ENCODE data around the gene FGB. TPM values are rescaled to one million over a fixed set of nuclear protein-coding genes. Genes with fewer than 3 reads are reported as not detected.

FGB gene
- total RNA-seq, 1 donor from 2014 or later, result 2.8 TPM

DNA sequence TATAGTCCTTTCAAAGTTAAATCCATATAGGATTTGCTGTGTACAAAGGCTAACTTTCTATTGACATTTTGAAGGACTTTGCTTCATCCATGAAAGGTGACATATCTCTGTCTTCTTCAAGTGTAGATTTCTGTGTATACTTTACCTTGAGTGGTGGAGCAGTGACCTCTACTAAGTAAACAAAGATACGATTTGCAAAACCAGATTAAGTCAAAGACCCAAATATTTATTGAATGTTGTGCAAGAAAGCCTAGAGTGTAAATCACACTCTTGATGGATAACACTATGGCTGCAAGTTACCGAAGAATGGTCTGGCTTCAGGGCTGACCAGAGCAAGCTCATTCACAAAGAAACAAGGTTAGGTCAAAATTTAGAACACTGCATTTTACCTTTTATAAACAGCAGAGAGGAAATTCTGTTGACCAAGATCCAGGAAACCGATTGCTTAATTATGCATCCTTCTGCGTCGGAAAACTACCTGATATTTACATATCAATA is 55.1 kb downstream of the FGB start:
- no peak overlapping the region for H2AFZ ChIP-seq (ENCODE audit: low read depth, low read length)
- peaks cover 8% of the 10 kb centered on the region for H3K27me3 ChIP-seq (ENCODE audit: insufficient read depth, low read length)
- TF ChIP-seq EZH2 (IDR thresholded peaks at IDR 0.05; ENCODE audit: insufficient read depth, low read length), result no peak
- TF ChIP-seq, protein P1, sequence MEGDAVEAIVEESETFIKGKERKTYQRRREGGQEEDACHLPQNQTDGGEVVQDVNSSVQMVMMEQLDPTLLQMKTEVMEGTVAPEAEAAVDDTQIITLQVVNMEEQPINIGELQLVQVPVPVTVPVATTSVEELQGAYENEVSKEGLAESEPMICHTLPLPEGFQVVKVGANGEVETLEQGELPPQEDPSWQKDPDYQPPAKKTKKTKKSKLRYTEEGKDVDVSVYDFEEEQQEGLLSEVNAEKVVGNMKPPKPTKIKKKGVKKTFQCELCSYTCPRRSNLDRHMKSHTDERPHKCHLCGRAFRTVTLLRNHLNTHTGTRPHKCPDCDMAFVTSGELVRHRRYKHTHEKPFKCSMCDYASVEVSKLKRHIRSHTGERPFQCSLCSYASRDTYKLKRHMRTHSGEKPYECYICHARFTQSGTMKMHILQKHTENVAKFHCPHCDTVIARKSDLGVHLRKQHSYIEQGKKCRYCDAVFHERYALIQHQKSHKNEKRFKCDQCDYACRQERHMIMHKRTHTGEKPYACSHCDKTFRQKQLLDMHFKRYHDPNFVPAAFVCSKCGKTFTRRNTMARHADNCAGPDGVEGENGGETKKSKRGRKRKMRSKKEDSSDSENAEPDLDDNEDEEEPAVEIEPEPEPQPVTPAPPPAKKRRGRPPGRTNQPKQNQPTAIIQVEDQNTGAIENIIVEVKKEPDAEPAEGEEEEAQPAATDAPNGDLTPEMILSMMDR (IDR thresholded peaks at IDR 0.05; ENCODE audit: insufficient read depth, low read depth, low read length), result no peak
- no peaks in the 10 kb centered on the region for H3K79me2 ChIP-seq (ENCODE audit: insufficient read depth, low read length)
- H4K20me1 ChIP-seq (ENCODE audit: insufficient read depth, low read length), result no peaks in the 10 kb centered on the region
- no peak overlapping the region for H3K4me3 ChIP-seq (ENCODE audit: insufficient read depth, low read depth, low read length)
- DNase-seq (ENCODE audit: low read depth), result no peak
- no peaks in the 10 kb centered on the region for H3K9me3 Mint-ChIP-seq (ENCODE audit: unreplicated experiment)
- H3K36me3 ChIP-seq (ENCODE audit: insufficient read depth, low read length), result no peaks in the 10 kb centered on the region
- H3K4me2 ChIP-seq (ENCODE audit: low read length), result no peak overlapping the region
- H3K4me1 Mint-ChIP-seq (ENCODE audit: low read depth, unreplicated experiment), result peaks cover 3% of the 10 kb centered on the region
- H3K27ac Mint-ChIP-seq (ENCODE audit: unreplicated experiment), result no peak overlapping the region
- H3K4me1 ChIP-seq (ENCODE audit: insufficient read depth, low read length), result no peaks in the 10 kb centered on the region
- H3K9me3 ChIP-seq (ENCODE audit: insufficient read depth, low read depth, low read length), result no peaks in the 10 kb centered on the region
- H3K4me3 Mint-ChIP-seq (ENCODE audit: unreplicated experiment), result no peak overlapping the region
- no peaks in the 10 kb centered on the region for H3K36me3 Mint-ChIP-seq (ENCODE audit: low read depth, unreplicated experiment)
- no peaks in the 10 kb centered on the region for H3K27me3 Mint-ChIP-seq (ENCODE audit: low read depth, unreplicated experiment)
- H3K9ac ChIP-seq (ENCODE audit: low read length), result no peak overlapping the region
- no peak overlapping the region for H3K27ac ChIP-seq (ENCODE audit: low read depth, low read length)
- no peak for FAIRE-seq

DNA sequence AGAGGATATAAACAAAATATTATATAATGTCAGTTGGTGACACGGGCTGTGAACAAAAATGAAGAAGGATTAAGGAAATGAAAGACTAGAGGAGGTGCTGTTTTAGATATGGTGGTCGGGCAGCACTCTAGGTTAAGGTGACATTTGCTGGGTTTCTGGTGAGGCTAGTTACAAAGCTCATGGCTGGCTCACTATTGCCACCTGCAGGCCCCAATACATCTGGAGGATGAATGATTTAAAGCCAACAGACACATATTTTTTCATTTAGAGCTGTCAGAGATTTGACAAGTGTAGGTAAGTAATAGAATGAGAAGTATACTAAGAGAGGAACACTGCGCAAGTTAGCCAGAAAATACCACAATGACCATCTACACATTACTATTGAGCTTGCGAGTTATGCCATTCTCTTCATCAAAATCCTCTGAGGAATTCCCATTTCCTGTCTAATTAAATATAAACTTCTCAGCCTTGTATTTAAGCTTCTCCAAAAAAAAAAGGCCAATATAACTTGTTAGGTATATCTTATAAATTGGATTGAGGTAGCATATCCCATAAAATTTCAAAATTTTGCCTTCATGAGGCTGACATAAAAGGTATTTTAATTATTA is 56.0 kb downstream of the FGB start:
- Histone ChIP-seq H4K20me1 (ENCODE audit: insufficient read depth, low read length) (no peaks in the 10 kb centered on the region), H3K36me3 (ENCODE audit: insufficient read depth, low read length) (no peaks in the 10 kb centered on the region), H3K4me2 (ENCODE audit: low read length) (no peak overlapping the region), H3K27ac (ENCODE audit: low read depth, low read length) (no peak overlapping the region), H3K4me1 (ENCODE audit: insufficient read depth, low read length) (no peaks in the 10 kb centered on the region), H2AFZ (ENCODE audit: low read depth, low read length) (no peak overlapping the region), H3K79me2 (ENCODE audit: insufficient read depth, low read length) (no peaks in the 10 kb centered on the region), H3K9me3 (ENCODE audit: insufficient read depth, low read depth, low read length) (no peaks in the 10 kb centered on the region), H3K9ac (ENCODE audit: low read length) (no peak overlapping the region), H3K27me3 (ENCODE audit: insufficient read depth, low read length) (peaks cover 8% of the 10 kb centered on the region), H3K4me3 (ENCODE audit: insufficient read depth, low read depth, low read length) (no peak overlapping the region)
- peak; percentile 7 for DNase-seq (ENCODE audit: low read depth)
- Mint-ChIP-seq H3K27me3 (ENCODE audit: low read depth, unreplicated experiment) (no peaks in the 10 kb centered on the region), H3K9me3 (ENCODE audit: unreplicated experiment) (no peaks in the 10 kb centered on the region), H3K27ac (ENCODE audit: unreplicated experiment) (no peak overlapping the region), H3K4me1 (ENCODE audit: low read depth, unreplicated experiment) (peaks cover 3% of the 10 kb centered on the region), H3K36me3 (ENCODE audit: low read depth, unreplicated experiment) (no peaks in the 10 kb centered on the region), H3K4me3 (ENCODE audit: unreplicated experiment) (no peak overlapping the region)
- FAIRE-seq, result no peak
- TF ChIP-seq, protein P1 (IDR thresholded peaks at IDR 0.05; ENCODE audit: insufficient read depth, low read depth, low read length), result peak; percentile 82
- TF ChIP-seq EZH2 (IDR thresholded peaks at IDR 0.05; ENCODE audit: insufficient read depth, low read length), result no peak

DNA sequence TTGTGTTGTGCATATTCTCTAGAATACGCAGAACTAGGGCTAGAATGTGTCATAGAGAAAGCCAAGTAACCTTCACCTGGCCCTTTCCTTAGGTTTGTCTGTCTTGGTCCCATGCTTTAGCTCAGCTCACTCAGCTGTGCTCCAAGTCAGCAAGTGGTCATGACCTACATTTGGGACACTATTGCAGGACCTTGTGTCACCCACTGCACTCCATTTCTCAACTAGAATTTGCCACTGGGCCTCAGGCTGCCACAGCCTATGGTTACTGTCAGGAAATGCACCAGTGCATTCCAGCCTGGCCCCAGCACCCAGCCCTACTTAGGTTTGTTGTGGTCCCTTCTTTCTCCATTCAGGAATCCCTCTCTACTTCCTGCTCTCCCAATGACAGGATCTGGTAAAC is 57.3 kb downstream of the FGB start:
- H3K4me3 Mint-ChIP-seq (ENCODE audit: unreplicated experiment), result no peak overlapping the region
- peaks cover 6% of the 10 kb centered on the region for H3K27me3 Mint-ChIP-seq (ENCODE audit: low read depth, unreplicated experiment)
- Histone ChIP-seq H3K4me1 (ENCODE audit: insufficient read depth, low read length) (no peaks in the 10 kb centered on the region), H2AFZ (ENCODE audit: low read depth, low read length) (no peak overlapping the region), H3K27me3 (ENCODE audit: insufficient read depth, low read length) (peaks cover 6% of the 10 kb centered on the region), H3K27ac (ENCODE audit: low read depth, low read length) (no peak overlapping the region), H3K9ac (ENCODE audit: low read length) (no peak overlapping the region), H4K20me1 (ENCODE audit: insufficient read depth, low read length) (no peaks in the 10 kb centered on the region), H3K36me3 (ENCODE audit: insufficient read depth, low read length) (no peaks in the 10 kb centered on the region), H3K9me3 (ENCODE audit: insufficient read depth, low read depth, low read length) (no peaks in the 10 kb centered on the region), H3K79me2 (ENCODE audit: insufficient read depth, low read length) (no peaks in the 10 kb centered on the region), H3K4me3 (ENCODE audit: insufficient read depth, low read depth, low read length) (no peak overlapping the region), H3K4me2 (ENCODE audit: low read length) (no peak overlapping the region)
- no peaks in the 10 kb centered on the region for H3K36me3 Mint-ChIP-seq (ENCODE audit: low read depth, unreplicated experiment)
- TF ChIP-seq EZH2 (IDR thresholded peaks at IDR 0.05; ENCODE audit: insufficient read depth, low read length), result no peak
- TF ChIP-seq, protein P1 (IDR thresholded peaks at IDR 0.05; ENCODE audit: insufficient read depth, low read depth, low read length), result no peak
- H3K27ac Mint-ChIP-seq (ENCODE audit: unreplicated experiment), result peak overlapping the region; percentile 62
- no peak for DNase-seq (ENCODE audit: low read depth)
- H3K9me3 Mint-ChIP-seq (ENCODE audit: unreplicated experiment), result no peaks in the 10 kb centered on the region
- FAIRE-seq, result no peak
- H3K4me1 Mint-ChIP-seq (ENCODE audit: low read depth, unreplicated experiment), result peaks cover 3% of the 10 kb centered on the region
